Suprapubic skin (tissue), 4 donors: ENCODE results near the gene PRICKLE2. TPM values are rescaled to one million over a fixed set of nuclear protein-coding genes. Genes with fewer than 3 reads are reported as not detected.
A peak's percentile ranks its signal among the peaks of the same experiment; 100 is the strongest.

Experiments used
- DNase-seq, 2 donors: peaks; one replicate each; pipeline ENCODE4 v3.0.0-alpha.2; 2019; ENCODE audit warnings: low spot score in 2 of 2
- H3K27ac ChIP-seq: fragments of 200-600 bp; sonication (generic); one replicate; pipeline ENCODE4 v1.5.1; 2019
- H3K27me3 ChIP-seq: fragments of 200-600 bp; sonication (generic); one replicate; pipeline ENCODE4 v1.5.1; 2019
- H3K36me3 ChIP-seq: fragments of 200-600 bp; sonication (generic); one replicate; pipeline ENCODE4 v1.5.1; 2019
- H3K4me1 ChIP-seq: fragments of 200-600 bp; sonication (generic); one replicate; pipeline ENCODE4 v1.5.1; 2019
- H3K4me3 ChIP-seq: fragments of 200-600 bp; sonication (generic); one replicate; pipeline ENCODE4 v1.5.1; 2019; ENCODE audit warnings: mild to moderate bottlenecking
- H3K9me3 ChIP-seq: fragments of 200-600 bp; sonication (generic); one replicate; pipeline ENCODE4 v1.5.1; 2019
- CTCF ChIP-seq, 2 donors: fragments of 200-600 bp in 1 of 2; fragments of 450-650 bp in 1 of 2; sonication (generic) in 1 of 2; IDR thresholded peaks; one replicate each; pipeline ENCODE4 v1.5.1; 2016 to 2019; ENCODE audit warnings: antibody characterized with exemption in 2 of 2, mild to moderate bottlenecking in 1 of 2, moderate library complexity in 1 of 2
- EP300 ChIP-seq: sonication (generic); formaldehyde crosslinking; IDR thresholded peaks from one replicate; pipeline ENCODE4 v1.6.1; 2017; ENCODE audit warnings: antibody characterized with exemption
- POLR2A ChIP-seq, 2 donors: fragments of 450-650 bp; IDR thresholded peaks; one replicate each; pipeline ENCODE4 v1.6.1; 2017; ENCODE audit warnings: antibody characterized with exemption in 2 of 2, mild to moderate bottlenecking in 2 of 2, moderate library complexity in 2 of 2
- POLR2AphosphoS5 ChIP-seq, 3 donors: sonication (generic); formaldehyde crosslinking; IDR thresholded peaks; one replicate each; pipeline ENCODE4 v1.6.1; 2017; ENCODE audit warnings: antibody characterized with exemption in 3 of 3
- WGBS: methylation state at CpG from one replicate; pipeline ENCODE4 v1.1.5; 2018; 5-methylcytosine and 5-hydroxymethylcytosine counted together
- total RNA-seq, 4 donors: library from RNA; depleted of rRNA; stranded (reverse); fragments of >200 nt; gene quantifications; one replicate each; pipeline ENCODE4 v1.1.0, GENCODE V29; 2016

The PRICKLE2 gene
- total RNA-seq, 4 donors from 2014 or later: 6.7 to 14.5 (median 11.9) TPM

DNA sequence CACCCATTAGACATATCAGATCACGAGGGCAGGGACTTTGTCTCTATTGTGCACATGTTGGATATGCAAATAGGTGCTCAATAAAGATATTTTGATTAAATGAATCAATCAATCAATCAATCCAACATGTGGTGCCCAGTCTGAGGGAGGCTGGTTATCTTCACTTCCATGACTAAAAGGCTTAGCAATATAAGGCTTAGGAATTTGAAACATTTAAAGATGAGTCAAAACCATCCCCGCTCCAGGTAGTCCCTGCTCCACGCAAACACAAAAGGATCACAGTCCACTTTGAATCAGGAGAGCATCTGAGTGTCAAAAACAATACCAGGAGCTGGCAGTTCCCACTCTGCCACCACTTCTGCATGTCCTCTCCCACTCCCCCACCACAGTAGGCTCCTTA is 25.8 kb upstream of the PRICKLE2 start:
- no peak for DNase-seq
- H3K4me3 ChIP-seq: no peak overlapping the region
- H3K36me3 ChIP-seq: no peaks in the 10 kb centered on the region
- no peaks in the 10 kb centered on the region for H3K27me3 ChIP-seq
- H3K27ac ChIP-seq: no peak overlapping the region
- H3K9me3 ChIP-seq: no peaks in the 10 kb centered on the region
- TF ChIP-seq POLR2AphosphoS5 (IDR thresholded peaks at IDR 0.05) (no peak), CTCF (IDR thresholded peaks at IDR 0.05) (no peak), POLR2A (IDR thresholded peaks at IDR 0.05) (no peak), EP300 (no peak)
- 89% methylated on average over 3 of the region's 3 CpGs for WGBS
- H3K4me1 ChIP-seq: peaks cover 3% of the 10 kb centered on the region

DNA sequence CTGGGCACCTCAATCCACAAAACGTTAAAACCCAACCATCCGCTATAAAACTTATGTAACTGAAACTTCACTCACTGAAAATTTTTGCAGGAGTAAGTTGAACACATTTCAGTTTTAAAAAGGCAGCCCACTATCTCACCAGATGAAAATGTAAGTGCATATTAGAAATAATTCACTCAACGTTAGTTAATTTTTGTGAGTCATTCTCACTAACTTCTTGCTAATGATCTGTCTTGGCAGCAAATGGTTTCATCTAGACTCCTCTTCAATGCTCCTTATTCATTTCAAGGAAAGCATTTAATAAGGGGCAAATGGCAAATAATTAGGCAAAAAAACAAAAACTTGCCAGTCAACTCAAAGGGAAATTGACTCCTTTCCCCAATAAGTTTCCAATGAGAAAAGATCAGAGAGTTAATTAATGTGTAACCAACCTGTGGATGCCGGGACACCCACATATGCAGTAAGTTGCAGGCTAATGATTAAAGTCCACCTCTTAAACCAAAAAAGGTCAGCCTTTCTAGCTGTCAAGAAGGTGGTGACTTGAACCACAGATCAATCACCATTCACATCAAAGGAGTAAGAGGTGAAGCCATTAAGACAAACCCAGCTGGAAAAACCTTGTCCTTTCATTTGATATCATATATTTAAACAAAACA is 22.9 kb upstream of the PRICKLE2 start:
- no peaks in the 10 kb centered on the region for H3K27me3 ChIP-seq
- no peak overlapping the region for H3K27ac ChIP-seq
- TF ChIP-seq POLR2AphosphoS5 (IDR thresholded peaks at IDR 0.05) (no peak), POLR2A (IDR thresholded peaks at IDR 0.05) (no peak), CTCF (IDR thresholded peaks at IDR 0.05) (no peak), EP300 (no peak)
- H3K36me3 ChIP-seq: no peaks in the 10 kb centered on the region
- 72% methylated on average over 4 of the region's 4 CpGs for WGBS
- H3K4me1 ChIP-seq: peaks cover 3% of the 10 kb centered on the region
- no peaks in the 10 kb centered on the region for H3K9me3 ChIP-seq
- no peak overlapping the region for H3K4me3 ChIP-seq
- no peak for DNase-seq

DNA sequence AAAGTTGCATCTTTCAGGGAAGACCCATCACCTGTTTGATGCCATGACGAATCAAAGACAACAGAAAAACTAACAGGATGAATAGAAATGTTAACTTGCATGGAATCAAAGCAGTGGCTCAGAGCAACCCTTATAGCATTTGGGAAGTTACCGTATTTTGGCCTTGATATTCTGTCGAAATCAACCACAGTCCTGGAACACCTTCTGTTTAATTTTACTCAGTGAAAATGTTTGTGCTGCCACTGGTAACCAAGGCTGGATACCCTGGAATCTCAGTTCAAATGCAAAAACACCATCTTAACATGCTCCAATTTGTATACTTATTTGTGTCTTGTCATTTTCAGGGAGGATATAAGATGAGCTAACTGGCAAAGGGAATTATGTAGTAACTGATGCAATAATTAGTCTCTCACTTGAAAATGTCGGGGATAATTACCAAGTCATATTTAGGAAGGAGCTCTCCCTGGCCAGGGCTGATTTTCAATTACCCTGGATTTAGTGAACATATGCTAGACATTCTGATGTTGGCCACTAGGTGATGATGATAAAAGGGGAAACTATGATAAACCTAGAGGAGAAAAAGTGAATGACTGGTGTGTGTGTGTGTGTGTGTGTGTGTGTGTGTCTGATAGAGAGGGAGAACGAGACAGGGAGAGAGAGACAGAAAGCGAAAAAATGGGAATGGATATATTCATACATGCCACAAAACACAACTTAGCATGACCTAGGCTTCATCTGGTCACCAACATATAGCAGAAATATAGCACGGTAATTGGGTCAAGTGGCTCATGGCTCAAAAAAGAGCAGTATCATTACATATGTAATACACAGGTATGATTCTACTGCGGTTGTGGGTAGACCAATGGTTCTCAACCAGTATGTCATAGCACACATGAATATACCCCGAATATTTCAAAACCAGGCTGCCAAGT is 19.0 kb upstream of the PRICKLE2 start:
- Histone ChIP-seq H3K4me3 (no peak overlapping the region), H3K4me1 (peaks cover 6% of the 10 kb centered on the region), H3K27me3 (no peaks in the 10 kb centered on the region), H3K9me3 (no peaks in the 10 kb centered on the region), H3K27ac (no peak overlapping the region), H3K36me3 (no peaks in the 10 kb centered on the region)
- DNase-seq: no peak
- WGBS: 78% methylated on average over 9 of the region's 9 CpGs
- TF ChIP-seq CTCF (IDR thresholded peaks at IDR 0.05) (peak in 1 of 2 donors; percentile 12), POLR2AphosphoS5 (IDR thresholded peaks at IDR 0.05) (no peak)

DNA sequence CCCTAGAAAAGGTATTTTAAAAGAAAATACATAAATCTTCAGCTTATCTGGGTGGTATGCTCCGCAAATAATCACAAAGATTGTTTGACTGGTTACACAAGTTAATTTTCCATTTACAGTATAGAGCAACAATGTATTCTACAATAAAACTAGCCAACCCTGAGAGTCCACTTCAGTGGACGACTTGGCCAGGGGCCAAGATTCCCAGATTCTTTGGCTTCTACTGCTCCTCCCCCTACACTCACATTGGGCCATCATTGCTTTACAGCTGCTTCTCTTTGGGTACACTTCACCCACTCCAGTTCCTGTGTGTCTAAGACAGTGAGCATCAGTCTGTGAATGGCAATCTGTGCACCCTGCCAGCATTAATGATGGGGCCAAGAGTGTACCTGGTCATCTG is 17.2 kb upstream of the PRICKLE2 start:
- no peaks in the 10 kb centered on the region for H3K27me3 ChIP-seq
- TF ChIP-seq POLR2A (IDR thresholded peaks at IDR 0.05) (no peak), EP300 (no peak), CTCF (IDR thresholded peaks at IDR 0.05) (no peak), POLR2AphosphoS5 (IDR thresholded peaks at IDR 0.05) (no peak)
- no peaks in the 10 kb centered on the region for H3K36me3 ChIP-seq
- H3K9me3 ChIP-seq: no peaks in the 10 kb centered on the region
- no peak for DNase-seq
- 43% methylated on average over 2 of the region's 2 CpGs for WGBS
- H3K4me1 ChIP-seq: peaks cover 11% of the 10 kb centered on the region
- H3K27ac ChIP-seq: no peak overlapping the region
- no peak overlapping the region for H3K4me3 ChIP-seq

GRCh38 chr3:64240959-64241358 is 15.7 kb upstream of the PRICKLE2 start:
- Histone ChIP-seq H3K4me3 (no peak overlapping the region), H3K27me3 (no peaks in the 10 kb centered on the region), H3K27ac (no peak overlapping the region), H3K9me3 (no peaks in the 10 kb centered on the region), H3K36me3 (no peaks in the 10 kb centered on the region), H3K4me1 (peaks cover 11% of the 10 kb centered on the region)
- no peak for DNase-seq
- TF ChIP-seq POLR2A (IDR thresholded peaks at IDR 0.05): no peak
- TF ChIP-seq EP300: no peak
- TF ChIP-seq POLR2AphosphoS5 (IDR thresholded peaks at IDR 0.05): no peak
- TF ChIP-seq CTCF (IDR thresholded peaks at IDR 0.05): no peak
- WGBS: 86% methylated on average over 2 of the region's 2 CpGs
